ENCODE results near the gene CCK. TPM values are rescaled to one million over a fixed set of nuclear protein-coding genes. Genes with fewer than 3 reads are reported as not detected.

CCK gene
- total and polyA plus RNA-seq, 8 donors: 0.87 to 68.3 (median 1.5) TPM; not detected in 5

DNA sequence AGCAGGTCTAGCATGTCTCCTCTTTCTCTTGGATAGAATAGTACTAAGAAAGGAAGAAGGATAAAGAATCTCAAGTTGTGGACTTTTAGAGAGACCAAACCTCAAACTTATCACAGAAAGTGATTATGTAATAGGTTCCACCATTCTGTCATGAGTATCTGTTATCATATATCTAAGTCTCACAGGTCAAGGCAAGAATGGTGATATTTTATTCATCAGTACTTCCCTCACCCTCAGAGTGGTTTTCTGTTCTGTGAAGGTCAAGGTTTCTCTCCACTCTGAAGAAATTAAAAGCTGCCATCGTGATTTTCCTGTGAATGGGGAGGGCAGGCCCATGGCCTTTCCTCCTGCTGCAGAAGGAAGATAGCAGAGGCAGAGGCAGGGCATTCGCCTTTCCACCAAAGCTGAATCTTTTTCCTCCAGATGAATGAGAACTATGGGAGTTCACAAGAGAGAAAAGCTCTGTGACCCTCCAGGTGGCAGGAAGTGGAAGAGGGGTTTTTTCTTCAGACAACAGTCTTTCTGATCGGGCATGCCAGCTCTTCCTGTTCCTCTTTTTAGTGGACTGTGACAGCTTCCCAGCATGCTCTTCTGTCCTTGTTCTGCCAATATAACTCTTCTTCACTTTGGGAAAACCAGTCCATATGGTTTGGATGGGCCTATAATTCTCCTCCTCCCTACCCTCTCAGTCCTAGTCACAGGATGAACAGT lies 37.1 kb upstream of the CCK start:
- Histone ChIP-seq H3K27ac (no peak overlapping the region), H3K27me3 (no peaks in the 10 kb centered on the region), H3K4me1 (no peaks in the 10 kb centered on the region), H3K9me3 (no peaks in the 10 kb centered on the region), H3K4me3 (no peak overlapping the region), H3K36me3 (no peaks in the 10 kb centered on the region)
- intact Hi-C loops (cut with DNase I; ENCODE audit: low total_unique reads): no loop called here
- DNase-seq: no peak
- no peak for TF ChIP-seq EP300 (IDR thresholded peaks at IDR 0.05)
- 31 to 58% (median 48%) methylated on average over 3 of the region's 3 CpGs for WGBS, 5 donors

GRCh38 chr3:42301446-42302175 lies 35.6 kb upstream of the CCK start:
- Histone ChIP-seq H3K27ac (no peak overlapping the region), H3K9me3 (no peaks in the 10 kb centered on the region), H3K27me3 (no peaks in the 10 kb centered on the region), H3K4me1 (no peaks in the 10 kb centered on the region), H3K4me3 (no peak overlapping the region), H3K36me3 (no peaks in the 10 kb centered on the region)
- no peak for DNase-seq
- TF ChIP-seq POLR2A (IDR thresholded peaks at IDR 0.05): no peak
- TF ChIP-seq EP300 (IDR thresholded peaks at IDR 0.05): no peak
- intact Hi-C loops (cut with DNase I; ENCODE audit: low total_unique reads): no loop called here
- WGBS, 5 donors: 45 to 70% (median 59%) methylated on average over 4 of the region's 4 CpGs

DNA sequence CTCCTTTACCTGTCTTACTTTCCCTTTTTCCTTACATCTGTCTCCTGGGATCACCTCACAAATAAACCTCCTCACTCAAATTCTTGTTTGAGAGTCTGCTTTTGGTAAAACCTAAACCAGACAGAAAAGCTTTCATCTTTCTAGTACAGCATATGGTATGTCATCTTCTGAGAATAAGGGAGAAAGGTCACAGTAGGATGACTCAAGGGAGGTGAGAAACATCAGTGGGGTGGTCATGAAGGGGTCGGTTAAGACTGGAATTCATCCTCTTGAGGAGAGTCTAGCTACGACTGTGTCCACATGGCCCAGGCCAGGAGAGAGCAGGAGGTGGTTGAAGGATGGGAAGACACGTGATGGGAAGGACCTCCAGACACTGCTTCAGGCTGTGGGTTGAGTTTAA lies 34.8 kb upstream of the CCK start:
- no peaks in the 10 kb centered on the region for H3K27me3 ChIP-seq
- no peaks in the 10 kb centered on the region for H3K36me3 ChIP-seq
- H3K4me3 ChIP-seq: no peak overlapping the region
- WGBS, 5 donors: 57 to 74% (median 60%) methylated on average over 3 of the region's 3 CpGs
- no peak overlapping the region for H3K27ac ChIP-seq
- no peaks in the 10 kb centered on the region for H3K4me1 ChIP-seq
- H3K9me3 ChIP-seq: peaks cover 0 to under 1% (median 0%) of the 10 kb centered on the region in 4 donors
- intact Hi-C loops (cut with DNase I; ENCODE audit: low total_unique reads): no loop called here
- TF ChIP-seq POLR2AphosphoS5 (IDR thresholded peaks at IDR 0.05) (no peak), CTCF (IDR thresholded peaks at IDR 0.05) (no peak), EP300 (IDR thresholded peaks at IDR 0.05) (no peak), POLR2A (IDR thresholded peaks at IDR 0.05) (no peak)
- DNase-seq: no peak

- TF ChIP-seq CTCF (IDR thresholded peaks at IDR 0.05): no peak
- no peak for TF ChIP-seq POLR2AphosphoS5 (IDR thresholded peaks at IDR 0.05)
- no peak for TF ChIP-seq POLR2A (IDR thresholded peaks at IDR 0.05)
- no peak for TF ChIP-seq EP300 (IDR thresholded peaks at IDR 0.05)
- WGBS, 5 donors: 11 to 42% (median 22%) methylated on average over 3 of the region's 3 CpGs
- Histone ChIP-seq H3K4me3 (no peak overlapping the region), H3K4me1 (no peaks in the 10 kb centered on the region), H3K27ac (no peak overlapping the region), H3K36me3 (no peaks in the 10 kb centered on the region), H3K9me3 (peaks cover 0 to 4% (median 1%) of the 10 kb centered on the region in 4 donors), H3K27me3 (no peaks in the 10 kb centered on the region)
- peak in 1 of 2 donors; percentile 79 for DNase-seq
- intact Hi-C loops (cut with DNase I; ENCODE audit: low total_unique reads): no loop called here
These were observed 34.0 kb upstream of the CCK start for GRCh38 chr3:42300013-42300412.

DNA sequence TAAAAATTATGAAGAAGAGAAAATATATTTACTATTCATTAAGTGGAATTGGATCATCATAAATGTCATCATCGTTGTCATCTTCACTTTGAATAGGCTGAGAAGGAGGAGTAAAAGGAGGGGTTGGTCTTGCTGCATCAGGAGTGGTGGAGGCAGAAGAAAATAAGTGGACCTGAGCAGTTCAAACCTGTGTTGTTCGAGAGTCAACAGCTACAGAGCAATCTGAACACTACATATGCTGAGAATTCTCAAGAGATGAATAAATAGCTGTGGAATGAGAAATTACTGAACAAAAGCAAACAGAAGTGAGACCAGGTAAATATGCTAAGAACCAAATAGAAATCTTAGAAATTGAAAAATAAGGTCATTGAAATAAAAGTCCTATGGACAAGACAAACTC lies 32.3 kb upstream of the CCK start:
- no peak overlapping the region for H3K4me3 ChIP-seq
- no peak for TF ChIP-seq EP300 (IDR thresholded peaks at IDR 0.05)
- TF ChIP-seq POLR2A (IDR thresholded peaks at IDR 0.05): no peak
- TF ChIP-seq POLR2AphosphoS5 (IDR thresholded peaks at IDR 0.05): no peak
- TF ChIP-seq CTCF (IDR thresholded peaks at IDR 0.05): no peak
- peaks cover 0 to 6% (median 2%) of the 10 kb centered on the region in 4 donors for H3K9me3 ChIP-seq
- intact Hi-C loops (cut with DNase I; ENCODE audit: low total_unique reads): no loop called here
- no peak for DNase-seq
- H3K27ac ChIP-seq: no peak overlapping the region
- H3K27me3 ChIP-seq: peaks cover 0 to 3% (median 0%) of the 10 kb centered on the region in 3 donors
- WGBS, 5 donors: 66 to 77% (median 68%) methylated on average over 2 of the region's 2 CpGs
- no peaks in the 10 kb centered on the region for H3K4me1 ChIP-seq
- H3K36me3 ChIP-seq: no peaks in the 10 kb centered on the region

All from stomach (tissue), 9 donors.